H9 (cell line): ENCODE data around the gene GOLT1A. TPM values are rescaled to one million over a fixed set of nuclear protein-coding genes. Genes with fewer than 3 reads are reported as not detected.

ENCODE experiments used
- DNase-seq: peaks from one replicate; pipeline ENCODE4 v3.0.0-alpha.2; 2017
- H2AFZ ChIP-seq: one replicate; pipeline ENCODE4 v1.6.1; 2013; ENCODE audit warnings: mild to moderate bottlenecking, low read length, control low read depth, moderate library complexity
- H2AK5ac ChIP-seq: 2 replicates; pipeline ENCODE4 v1.6.1; 2013; ENCODE audit warnings: low read length, control low read depth, mixed read lengths; ENCODE audit not compliant: insufficient read length
- H2BK120ac ChIP-seq: one replicate; pipeline ENCODE4 v1.6.1; 2013; ENCODE audit warnings: low read depth, mild to moderate bottlenecking, low read length, control low read depth, inconsistent platforms; ENCODE audit not compliant: poor library complexity, severe bottlenecking
- H2BK12ac ChIP-seq: 2 replicates; pipeline ENCODE4 v1.6.1; 2013; ENCODE audit warnings: low read length, control low read depth, mixed read lengths, low read depth; ENCODE audit not compliant: insufficient read length
- H2BK15ac ChIP-seq: 2 replicates; pipeline ENCODE4 v1.6.1; 2013; ENCODE audit warnings: low read depth, low read length, control low read depth
- H2BK20ac ChIP-seq: one replicate; pipeline ENCODE4 v1.6.1; 2013; ENCODE audit warnings: low read depth, mild to moderate bottlenecking, low read length, control low read depth, inconsistent platforms; ENCODE audit not compliant: poor library complexity, severe bottlenecking
- H2BK5ac ChIP-seq: 2 replicates; pipeline ENCODE4 v1.6.1; 2013; ENCODE audit warnings: low read length, control low read depth, mixed read lengths; ENCODE audit not compliant: insufficient read length
- H3K14ac ChIP-seq: 2 replicates; pipeline ENCODE4 v1.6.1; 2013; ENCODE audit warnings: low read length, control low read depth; ENCODE audit not compliant: insufficient read depth
- H3K18ac ChIP-seq: 2 replicates; pipeline ENCODE4 v1.6.1; 2013; ENCODE audit warnings: low read depth, mild to moderate bottlenecking, mixed read lengths, low read length, control low read depth; ENCODE audit not compliant: insufficient read length
- H3K23ac ChIP-seq: 2 replicates; pipeline ENCODE4 v1.6.1; 2013; ENCODE audit warnings: low read length, control low read depth, mixed read lengths, low read depth; ENCODE audit not compliant: insufficient read length
- H3K23me2 ChIP-seq: 2 replicates; pipeline ENCODE4 v1.6.1; 2013; ENCODE audit warnings: low read depth, mild to moderate bottlenecking, mixed read lengths, low read length, control low read depth; ENCODE audit not compliant: insufficient read length, poor library complexity, severe bottlenecking
- H3K27ac ChIP-seq: 2 replicates; pipeline ENCODE4 v1.5.1; 2013; ENCODE audit warnings: low read length, control low read depth, mixed read lengths, low read depth; ENCODE audit not compliant: insufficient read length
- H3K27me3 ChIP-seq: 2 replicates; pipeline ENCODE4 v1.6.1; 2013; ENCODE audit warnings: low read length, control low read depth, inconsistent platforms; ENCODE audit not compliant: insufficient read depth
- H3K4ac ChIP-seq: 2 replicates; pipeline ENCODE4 v1.6.1; 2013; ENCODE audit warnings: low read depth, mild to moderate bottlenecking, control low read depth, inconsistent platforms, low read length, moderate library complexity
- H3K4me1 ChIP-seq: 2 replicates; pipeline ENCODE4 v1.6.1; 2013; ENCODE audit warnings: low read length, control low read depth, inconsistent platforms; ENCODE audit not compliant: insufficient read depth
- H3K4me2 ChIP-seq: 2 replicates; pipeline ENCODE4 v1.6.1; 2013; ENCODE audit warnings: low read length, control low read depth, mixed read lengths; ENCODE audit not compliant: insufficient read length, insufficient read depth
- H3K56ac ChIP-seq: 2 replicates; pipeline ENCODE4 v1.6.1; 2013; ENCODE audit warnings: low read depth, mild to moderate bottlenecking, mixed read lengths, low read length, control low read depth; ENCODE audit not compliant: insufficient read length
- H3K79me1 ChIP-seq: 2 replicates; pipeline ENCODE4 v1.6.1; 2013; ENCODE audit warnings: low read depth, mild to moderate bottlenecking, moderate library complexity, low read length, control low read depth, inconsistent platforms; ENCODE audit not compliant: insufficient read depth, poor library complexity, severe bottlenecking
- H3K79me2 ChIP-seq: 2 replicates; pipeline ENCODE4 v1.6.1; 2013; ENCODE audit warnings: low read length, control low read depth, inconsistent platforms; ENCODE audit not compliant: insufficient read depth
- H3K9ac ChIP-seq: 2 replicates; pipeline ENCODE4 v1.6.1; 2013; ENCODE audit warnings: low read length, control low read depth, mixed read lengths; ENCODE audit not compliant: insufficient read length; ENCODE audit errors: extremely low read depth
- H3K9me3 ChIP-seq: one replicate; pipeline ENCODE4 v1.6.1; 2013; ENCODE audit warnings: low read depth, low read length, inconsistent platforms; ENCODE audit not compliant: control insufficient read depth
- H3T11ph ChIP-seq: one replicate; pipeline ENCODE4 v1.6.1; 2013; ENCODE audit warnings: mild to moderate bottlenecking, low read length, control low read depth, inconsistent platforms
- H4K20me1 ChIP-seq: one replicate; pipeline ENCODE4 v1.6.1; 2013; ENCODE audit not compliant: control insufficient read depth, insufficient read length, insufficient read depth
- H4K5ac ChIP-seq: 2 replicates; pipeline ENCODE4 v1.6.1; 2013; ENCODE audit warnings: low read depth, mild to moderate bottlenecking, mixed read lengths, low read length, control low read depth; ENCODE audit not compliant: insufficient read length
- H4K8ac ChIP-seq: replicated peaks from 2 replicates; pipeline ENCODE4 v1.6.1; 2013; ENCODE audit warnings: low read length, control low read depth, mixed read lengths, low read depth; ENCODE audit not compliant: insufficient read length
- H4K91ac ChIP-seq: 2 replicates; pipeline ENCODE4 v1.6.1; 2013; ENCODE audit warnings: low read depth, mild to moderate bottlenecking, moderate library complexity, mixed read lengths, low read length, control low read depth; ENCODE audit not compliant: insufficient read length
- H3K27ac Mint-ChIP-seq, 3 experiments: 2 replicates in 2 of 3; 3 replicates in 1 of 3; pipeline ENCODE4 v1.8.0; 2020 to 2021; ENCODE audit warnings: mixed read lengths in 3 of 3, mild to moderate bottlenecking in 1 of 3, moderate library complexity in 1 of 3
- H3K27me3 Mint-ChIP-seq: 2 replicates; pipeline ENCODE4 v1.8.0; 2021; ENCODE audit warnings: low read depth, mild to moderate bottlenecking, moderate library complexity, mixed read lengths
- H3K36me3 Mint-ChIP-seq, 3 experiments: 2 replicates in 2 of 3; 3 replicates in 1 of 3; pipeline ENCODE4 v1.8.0; 2020 to 2021; ENCODE audit warnings: low read depth in 3 of 3, mixed read lengths in 3 of 3; ENCODE audit not compliant: insufficient read depth in 1 of 3
- H3K4me1 Mint-ChIP-seq, 2 experiments: 2 replicates each; pipeline ENCODE4 v1.8.0; 2020; ENCODE audit warnings: mixed read lengths in 2 of 2
- H3K4me3 Mint-ChIP-seq, 2 experiments: 2 replicates in 1 of 2; 3 replicates in 1 of 2; pipeline ENCODE4 v1.8.0; 2020 to 2021; ENCODE audit warnings: mild to moderate bottlenecking in 2 of 2, mixed read lengths in 2 of 2, moderate library complexity in 1 of 2
- H3K9me3 Mint-ChIP-seq, 2 experiments: 2 replicates in 1 of 2; 3 replicates in 1 of 2; pipeline ENCODE4 v1.8.0; 2020; ENCODE audit warnings: mild to moderate bottlenecking in 2 of 2, mixed read lengths in 2 of 2, moderate library complexity in 1 of 2
- CTCF ChIP-seq: fragments of 200-600 bp; sonication (generic); conservative IDR thresholded peaks from 3 replicates; pipeline ENCODE4 v1.8.0; 2021; ENCODE audit warnings: antibody characterized with exemption, mild to moderate bottlenecking
- WGBS: extraction: QIAGEN DNeasy Blood & Tissue Kit; methylation state at CpG from one replicate; pipeline ENCODE4 v1.1.7; 2013; ENCODE audit warnings: missing lambda C conversion rate, low lambda C conversion rate, mixed read lengths; ENCODE audit not compliant: insufficient read length; ENCODE audit errors: extremely low coverage; 5-methylcytosine and 5-hydroxymethylcytosine counted together
- total RNA-seq: library from RNA; stranded (reverse); gene quantifications from 2 replicates; pipeline ENCODE4 v1.2.1, GENCODE V29; 2021

GOLT1A gene
- total RNA-seq, 1 experiment from 2014 or later: 4.2 TPM

GRCh38 chr1:204250428-204251030 is 36.7 kb upstream of the GOLT1A start:
- H3K79me1 ChIP-seq: no peaks in the 10 kb centered on the region
- H2BK5ac ChIP-seq: no peak overlapping the region
- H3K4me2 ChIP-seq: no peak overlapping the region
- peaks cover 11% of the 10 kb centered on the region for H3K4me1 ChIP-seq
- H3K23ac ChIP-seq: no peak overlapping the region
- no peak overlapping the region for H2BK20ac ChIP-seq
- no peak overlapping the region for H4K5ac ChIP-seq
- no peak overlapping the region for H4K91ac ChIP-seq
- no peak overlapping the region for H2AK5ac ChIP-seq
- H3K56ac ChIP-seq: no peak overlapping the region
- no peaks in the 10 kb centered on the region for H4K20me1 ChIP-seq
- H3K27ac Mint-ChIP-seq: no peak overlapping the region; a peak in 1 of 7 replicates
- H3K36me3 Mint-ChIP-seq: peaks cover 0 to 2% (median 0%) of the 10 kb centered on the region in 3 experiments; a peak in 1 of 7 replicates
- H2AFZ ChIP-seq: no peak overlapping the region
- no peak overlapping the region for H2BK12ac ChIP-seq
- no peak for DNase-seq
- H3K79me2 ChIP-seq: no peaks in the 10 kb centered on the region
- no peak for TF ChIP-seq CTCF
- H2BK15ac ChIP-seq: no peak overlapping the region
- no peak overlapping the region for H3K4ac ChIP-seq
- H3K27ac ChIP-seq: no peak overlapping the region
- no peaks in the 10 kb centered on the region for H3K23me2 ChIP-seq
- H4K8ac ChIP-seq: no peak overlapping the region
- no peaks in the 10 kb centered on the region for H3K27me3 Mint-ChIP-seq
- H3K14ac ChIP-seq: no peak overlapping the region
- H3K9me3 Mint-ChIP-seq: no peaks in the 10 kb centered on the region
- peaks cover 32 to 39% of the 10 kb centered on the region in 2 experiments for H3K4me1 Mint-ChIP-seq
- no peak overlapping the region for H3K18ac ChIP-seq
- H3T11ph ChIP-seq: no peak overlapping the region
- no peaks in the 10 kb centered on the region for H3K27me3 ChIP-seq
- no peak overlapping the region for H3K9ac ChIP-seq
- WGBS: no CpG with 5 or more reads among the region's 12 CpGs
- no peak overlapping the region for H2BK120ac ChIP-seq
- H3K9me3 ChIP-seq: no peaks in the 10 kb centered on the region
- no peak overlapping the region for H3K4me3 Mint-ChIP-seq
